HEK293 (cell line): ENCODE data around the gene ELFN1.
A peak's percentile ranks its signal among the peaks of the same experiment; 100 is the strongest.

Source experiments
- CTCF ChIA-PET: fragments of 350-600 bp; formaldehyde crosslinking; extraction: SDS; loops from one replicate; lab custom pipeline; 2021; ENCODE audit warnings: antibody characterized with exemption; lab: Yijun Ruan, JAX
- POLR2A ChIA-PET: fragments of 300-600 bp; formaldehyde crosslinking; extraction: SDS; loops from one replicate; lab custom pipeline; 2020; ENCODE audit warnings: antibody characterized with exemption, inconsistent platforms; lab: Yijun Ruan, JAX
- H3K27ac ChIP-seq: fragments of 200-500 bp; sonication (Bioruptor generic); 2 replicates; pipeline ENCODE4 v1.5.1; 2014; ENCODE audit warnings: low read depth, low read length, control low read depth, inconsistent platforms; ENCODE audit errors: extremely low read depth
- H3K36me3 ChIP-seq, 2 experiments: fragments of 200-500 bp in 1 of 2; sonication (Bioruptor generic) in 1 of 2; 1 replicate in 1 of 2; 2 replicates in 1 of 2; pipeline ENCODE4 v1.5.1; 2014 to 2017; ENCODE audit warnings: inconsistent platforms in 2 of 2, low read length in 2 of 2; ENCODE audit not compliant: control insufficient read depth in 2 of 2, insufficient read depth in 1 of 2
- H3K4me1 ChIP-seq: fragments of 200-500 bp; sonication (Bioruptor generic); 2 replicates; pipeline ENCODE4 v1.5.1; 2014; ENCODE audit warnings: mild to moderate bottlenecking, low read length, inconsistent platforms; ENCODE audit not compliant: control insufficient read depth, insufficient read depth
- H3K4me3 ChIP-seq: 2 replicates; pipeline ENCODE4 v1.5.1; 2011; ENCODE audit warnings: low read depth, mild to moderate bottlenecking, control low read depth, low read length, moderate library complexity
- H3K9me3 ChIP-seq: fragments of 200-500 bp; sonication (Bioruptor generic); 2 replicates; pipeline ENCODE4 v1.5.1; 2014; ENCODE audit warnings: low read depth, low read length, inconsistent platforms; ENCODE audit not compliant: control insufficient read depth, insufficient read depth
- EGR2 ChIP-seq: fragments of 450-650 bp; formaldehyde crosslinking; IDR thresholded peaks from 2 replicates; pipeline ENCODE4 v1.5.1; 2016; ENCODE audit warnings: low read depth, missing biosample characterization, missing genetic modification characterization
- PBX3 ChIP-seq: sonication (generic); formaldehyde crosslinking; IDR thresholded peaks from 2 replicates; pipeline ENCODE4 v1.8.1; 2022; ENCODE audit warnings: mild to moderate bottlenecking, moderate library complexity, missing genetic modification reagents
- REST ChIP-seq: fragments of 450-650 bp; formaldehyde crosslinking; IDR thresholded peaks from 2 replicates; pipeline ENCODE4 v1.5.1; 2016; ENCODE audit warnings: missing biosample characterization, missing genetic modification characterization
- ZBTB7A ChIP-seq: fragments of 450-650 bp; formaldehyde crosslinking; IDR thresholded peaks from 2 replicates; pipeline ENCODE4 v1.5.1; 2016; ENCODE audit warnings: low read depth, missing biosample characterization, missing genetic modification characterization
- ZFHX2 ChIP-seq: fragments of 450-650 bp; formaldehyde crosslinking; conservative IDR thresholded peaks from 2 replicates; pipeline ENCODE4 v1.5.1; 2016; ENCODE audit warnings: missing biosample characterization, missing genetic modification characterization
- ZNF140 ChIP-seq: fragments of 450-650 bp; formaldehyde crosslinking; IDR thresholded peaks from 2 replicates; pipeline ENCODE4 v1.5.1; 2016; ENCODE audit warnings: missing biosample characterization, missing genetic modification characterization
- ZNF146 ChIP-seq: fragments of 450-650 bp; formaldehyde crosslinking; IDR thresholded peaks from 2 replicates; pipeline ENCODE4 v1.5.1; 2016; ENCODE audit warnings: missing biosample characterization, missing genetic modification characterization
- ZNF184 ChIP-seq: fragments of 450-650 bp; IDR thresholded peaks from 2 replicates; pipeline ENCODE4 v1.5.1; 2018; ENCODE audit warnings: missing biosample characterization, mild to moderate bottlenecking, missing genetic modification characterization
- ZNF280D ChIP-seq: fragments of 450-650 bp; formaldehyde crosslinking; IDR thresholded peaks from 2 replicates; pipeline ENCODE4 v1.5.1; 2016; ENCODE audit warnings: missing biosample characterization, missing genetic modification characterization
- ZNF580 ChIP-seq: fragments of 450-650 bp; formaldehyde crosslinking; IDR thresholded peaks from 2 replicates; pipeline ENCODE4 v1.5.1; 2016; ENCODE audit warnings: missing biosample characterization, missing genetic modification characterization
- ZNF692 ChIP-seq: fragments of 450-650 bp; formaldehyde crosslinking; IDR thresholded peaks from 2 replicates; pipeline ENCODE4 v1.5.1; 2016; ENCODE audit warnings: missing biosample characterization, missing genetic modification characterization

ELFN1 gene

GRCh38 chr7:1624999-1625927 lies 44.8 kb upstream of the ELFN1 start:
- H3K4me3 ChIP-seq: no peak overlapping the region
- H3K27ac ChIP-seq: no peak overlapping the region
- H3K36me3 ChIP-seq: no peaks in the 10 kb centered on the region
- ChIA-PET POLR2A (no interaction called here), CTCF (interaction anchor here (0.7 kb wide), 1 partner anchor 501 kb away, joined by 3 read pairs; no protein-coding TSS in a partner anchor)
- no peaks in the 10 kb centered on the region for H3K4me1 ChIP-seq
- TF ChIP-seq EGR2 (tag by site-specific recombination) (peak; percentile 75), ZFHX2 (tag by site-specific recombination) (peak; percentile 70), PBX3 (no peak), ZNF692 (tag by site-specific recombination) (no peak), ZNF184 (tag by site-specific recombination) (no peak), ZBTB7A (tag by site-specific recombination) (no peak)
- H3K9me3 ChIP-seq: no peaks in the 10 kb centered on the region

GRCh38 chr7:1626769-1627168 lies 43.3 kb upstream of the ELFN1 start:
- H3K4me1 ChIP-seq: no peaks in the 10 kb centered on the region
- H3K36me3 ChIP-seq: no peaks in the 10 kb centered on the region
- POLR2A ChIA-PET: no interaction called here
- CTCF ChIA-PET: no interaction called here
- H3K4me3 ChIP-seq: no peak overlapping the region
- no peak overlapping the region for H3K27ac ChIP-seq
- H3K9me3 ChIP-seq: no peaks in the 10 kb centered on the region
- TF ChIP-seq ZNF580 (tag by site-specific recombination) (peak; percentile 72), ZNF280D (tag by site-specific recombination) (0 out of 2 replicates have a peak, but pooled peaks have one; percentile 47), ZNF140 (tag by site-specific recombination) (peak; percentile 44; the same call in 1 of the 2 replicates), ZNF146 (peak; percentile 97), REST (tag by site-specific recombination) (no peak)
